Amniotic epithelial cell (primary cell): ENCODE data around the gene TSPO.

ENCODE experiments used
- DNase-seq: peaks from one replicate; pipeline ENCODE4 v3.0.0-alpha.2; 2010; ENCODE audit warnings: low read depth

TSPO gene

DNA sequence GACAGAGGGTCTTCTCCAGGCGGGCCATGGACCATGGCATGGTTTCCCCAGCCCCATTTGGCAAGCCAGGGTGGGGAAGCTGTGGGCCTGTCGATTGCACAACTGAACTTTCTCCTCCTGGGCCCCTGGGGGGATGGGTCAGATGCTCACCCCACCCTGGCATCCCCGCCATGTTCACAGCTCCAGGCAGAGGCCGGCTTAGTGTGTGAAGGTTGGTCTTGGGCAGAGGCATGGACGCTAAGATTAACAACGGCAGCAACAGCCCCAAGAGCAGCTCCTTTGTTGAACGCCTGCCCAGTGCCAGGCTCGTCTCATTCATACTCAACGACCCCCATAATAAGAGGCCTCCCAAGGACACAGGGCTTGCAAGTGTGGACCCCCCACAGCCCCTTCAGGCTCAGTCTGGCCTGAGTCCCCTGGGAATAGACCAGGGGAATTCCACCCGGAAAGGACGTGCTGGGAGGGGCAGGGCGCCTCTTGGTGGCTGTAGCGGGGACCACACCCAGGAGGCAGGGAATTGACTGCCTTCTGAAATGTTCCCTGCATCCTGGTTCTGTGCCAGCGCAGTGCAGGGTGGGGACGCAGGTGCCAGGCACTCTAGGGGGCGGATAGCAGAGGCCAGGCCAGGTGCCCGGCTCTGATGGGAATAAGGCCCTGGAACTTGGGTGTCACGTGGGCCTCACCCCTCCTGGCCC is 8.3 kb downstream of the TSPO start:
- no peak for DNase-seq

DNA sequence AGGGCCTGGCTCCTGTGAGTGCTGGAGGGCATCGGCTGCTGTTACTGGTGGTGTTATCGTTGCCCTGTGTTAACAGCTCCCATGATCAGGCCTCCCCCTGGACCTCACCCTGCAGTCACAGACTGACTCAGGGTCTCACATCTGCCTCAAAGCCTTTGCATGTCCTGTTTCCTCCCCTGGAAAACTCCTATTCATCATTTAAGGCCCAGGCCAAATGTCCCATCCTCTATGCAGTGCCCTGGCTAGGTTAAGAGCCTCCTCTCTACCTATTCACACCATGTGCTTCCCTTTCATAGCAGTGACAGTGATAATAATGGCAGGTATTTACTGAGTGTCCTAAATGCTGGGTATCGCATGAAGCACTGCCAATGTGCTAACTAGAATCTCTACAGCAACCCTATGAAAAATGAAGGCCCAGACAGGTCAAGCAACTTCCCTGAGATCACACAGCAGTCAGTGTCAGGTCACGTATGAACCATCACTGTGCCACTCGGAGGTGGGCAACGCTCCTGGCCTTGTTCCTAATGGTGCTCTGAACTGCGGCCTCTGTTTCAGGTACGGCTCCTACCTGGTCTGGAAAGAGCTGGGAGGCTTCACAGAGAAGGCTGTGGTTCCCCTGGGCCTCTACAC is 9.3 kb downstream of the TSPO start:
- no peak for DNase-seq

DNA sequence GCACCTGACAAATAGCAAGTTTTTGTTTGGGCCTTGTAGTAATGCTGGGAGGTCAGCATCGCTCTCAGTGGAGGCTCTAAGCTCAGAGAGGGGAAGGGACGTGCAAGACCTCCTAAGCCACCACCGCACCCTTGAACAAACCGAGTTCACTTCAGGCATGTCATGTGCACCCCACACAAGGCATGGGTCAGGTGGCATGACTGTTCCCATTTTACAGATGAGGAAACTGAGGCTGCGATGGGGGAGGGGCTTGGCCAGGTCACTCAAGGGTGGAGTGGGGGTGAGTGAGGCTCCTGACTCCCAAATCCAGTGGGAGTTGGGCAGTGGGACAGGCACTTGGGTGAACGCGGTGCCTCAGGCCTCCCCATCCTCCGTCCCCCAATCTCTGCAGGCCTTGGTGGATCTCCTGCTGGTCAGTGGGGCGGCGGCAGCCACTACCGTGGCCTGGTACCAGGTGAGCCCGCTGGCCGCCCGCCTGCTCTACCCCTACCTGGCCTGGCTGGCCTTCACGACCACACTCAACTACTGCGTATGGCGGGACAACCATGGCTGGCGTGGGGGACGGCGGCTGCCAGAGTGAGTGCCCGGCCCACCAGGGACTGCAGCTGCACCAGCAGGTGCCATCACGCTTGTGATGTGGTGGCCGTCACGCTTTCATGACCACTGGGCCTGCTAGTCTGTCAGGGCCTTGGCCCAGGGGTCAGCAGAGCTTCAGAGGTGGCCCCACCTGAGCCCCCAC is 11.2 kb downstream of the TSPO start:
- no peak for DNase-seq

DNA sequence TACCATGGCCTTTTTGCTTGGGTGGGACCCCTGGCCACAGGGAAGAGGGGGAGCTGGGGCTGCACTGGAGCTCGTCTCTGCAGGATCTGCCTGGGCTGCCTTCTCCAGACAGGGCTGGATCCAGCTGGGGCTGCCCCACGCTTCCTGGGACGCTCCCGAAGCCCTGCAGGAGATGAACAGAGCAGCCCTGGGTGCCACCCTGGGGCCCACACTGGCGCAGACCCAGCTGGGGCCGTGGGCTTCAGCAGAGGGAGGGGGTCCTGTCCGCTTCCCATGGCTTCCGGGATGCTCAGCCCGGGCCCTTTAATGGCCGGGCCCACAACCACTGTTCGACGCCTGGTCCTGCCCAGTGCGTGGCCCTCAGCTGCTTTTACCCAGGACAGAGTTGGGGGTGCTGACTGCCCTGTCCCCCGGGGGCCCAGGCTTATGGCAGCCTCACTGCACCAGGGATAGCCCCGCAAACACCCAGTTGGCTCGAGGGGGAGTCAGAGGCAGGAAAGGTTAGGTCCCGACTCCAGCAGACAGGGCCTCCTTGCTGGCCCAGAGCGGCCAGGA is 12.0 kb downstream of the TSPO start:
- no peak for DNase-seq

DNA sequence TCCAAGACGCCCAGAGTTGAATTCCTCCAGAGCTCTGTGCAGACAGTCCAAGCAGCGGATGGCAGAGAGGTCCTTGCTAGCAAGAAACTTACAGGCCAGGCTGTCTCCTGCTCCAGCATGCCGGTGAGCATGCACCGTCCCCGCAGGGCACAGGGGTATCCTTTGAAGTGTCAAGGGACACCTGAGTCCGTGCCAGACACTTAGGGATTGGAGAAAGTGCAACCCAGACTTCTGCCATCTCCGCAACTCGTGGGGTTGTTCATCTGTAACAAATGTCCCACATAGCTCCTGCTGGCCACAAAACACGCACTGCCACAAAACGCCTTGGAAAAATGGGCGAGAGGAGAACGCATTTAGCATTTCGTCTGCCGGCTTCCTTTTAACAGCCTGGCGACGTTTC is 13.3 kb downstream of the TSPO start:
- DNase-seq, result no peak

DNA sequence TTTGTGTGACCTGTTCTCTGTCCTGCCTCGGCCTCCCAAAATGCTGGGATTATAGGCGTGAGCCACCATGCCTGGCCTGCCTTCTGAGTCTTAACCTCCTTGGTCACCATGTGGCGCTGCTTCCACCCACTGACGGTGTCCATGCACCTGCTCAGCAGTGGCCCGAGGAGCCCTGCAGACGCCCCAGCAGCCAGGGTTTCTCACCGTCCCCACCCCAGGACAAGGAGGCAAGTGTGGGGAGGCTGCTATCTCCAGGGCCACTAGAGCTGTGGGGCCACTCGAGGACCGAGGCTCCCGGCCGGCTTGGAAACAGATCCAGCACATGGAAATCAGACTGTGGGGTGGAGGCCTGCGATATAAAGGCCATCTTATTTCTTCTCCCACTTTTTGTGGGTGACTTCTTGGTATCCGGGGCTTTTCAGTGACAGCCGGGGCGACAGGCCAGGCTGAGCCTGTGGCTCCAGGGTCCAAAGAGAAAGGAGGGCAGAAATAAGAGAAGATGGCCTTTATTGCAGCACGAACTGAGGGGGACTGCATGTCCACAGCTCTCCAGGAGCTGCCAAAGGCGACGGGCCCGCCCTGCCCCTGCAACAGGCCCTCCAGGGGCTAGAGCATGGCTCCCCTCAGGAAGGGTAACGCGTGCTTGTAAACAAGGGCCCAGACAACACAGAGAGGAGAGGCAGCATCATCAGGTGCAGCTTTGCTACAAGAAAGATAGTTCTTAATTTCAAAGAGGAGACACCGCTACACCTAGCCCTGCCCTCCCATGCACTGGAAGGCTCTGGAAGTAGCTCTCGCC is 15.0 kb downstream of the TSPO start:
- DNase-seq, result no peak

DNA sequence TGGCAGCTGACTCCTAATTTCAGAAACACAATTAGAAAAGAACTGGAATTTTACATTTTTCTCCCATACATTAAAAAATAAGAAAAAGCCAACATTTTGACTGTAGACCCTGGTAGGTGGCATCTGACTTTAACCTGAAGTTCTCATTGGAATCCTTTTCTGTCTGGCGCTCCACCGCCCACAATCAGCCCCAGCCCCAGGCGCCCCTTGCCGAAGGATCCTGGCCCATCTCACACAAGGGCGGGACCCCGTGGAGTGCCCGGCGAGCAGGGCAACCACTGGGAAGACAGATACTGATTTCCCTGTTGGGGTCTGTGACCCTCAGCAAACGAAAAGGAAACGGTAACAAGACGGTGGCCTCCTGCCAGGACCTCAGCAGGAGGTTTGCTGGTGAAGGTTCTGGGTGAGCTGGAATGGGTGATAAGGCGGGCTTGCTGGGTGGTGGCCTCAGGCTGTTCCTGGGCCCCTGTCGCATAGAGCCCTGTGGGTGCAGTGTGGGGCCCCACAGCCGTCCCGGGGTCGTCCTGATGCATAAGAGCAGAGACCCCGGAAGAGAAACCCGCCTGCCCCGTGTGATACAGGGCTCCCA is 15.7 kb downstream of the TSPO start:
- DNase-seq, result no peak

DNA sequence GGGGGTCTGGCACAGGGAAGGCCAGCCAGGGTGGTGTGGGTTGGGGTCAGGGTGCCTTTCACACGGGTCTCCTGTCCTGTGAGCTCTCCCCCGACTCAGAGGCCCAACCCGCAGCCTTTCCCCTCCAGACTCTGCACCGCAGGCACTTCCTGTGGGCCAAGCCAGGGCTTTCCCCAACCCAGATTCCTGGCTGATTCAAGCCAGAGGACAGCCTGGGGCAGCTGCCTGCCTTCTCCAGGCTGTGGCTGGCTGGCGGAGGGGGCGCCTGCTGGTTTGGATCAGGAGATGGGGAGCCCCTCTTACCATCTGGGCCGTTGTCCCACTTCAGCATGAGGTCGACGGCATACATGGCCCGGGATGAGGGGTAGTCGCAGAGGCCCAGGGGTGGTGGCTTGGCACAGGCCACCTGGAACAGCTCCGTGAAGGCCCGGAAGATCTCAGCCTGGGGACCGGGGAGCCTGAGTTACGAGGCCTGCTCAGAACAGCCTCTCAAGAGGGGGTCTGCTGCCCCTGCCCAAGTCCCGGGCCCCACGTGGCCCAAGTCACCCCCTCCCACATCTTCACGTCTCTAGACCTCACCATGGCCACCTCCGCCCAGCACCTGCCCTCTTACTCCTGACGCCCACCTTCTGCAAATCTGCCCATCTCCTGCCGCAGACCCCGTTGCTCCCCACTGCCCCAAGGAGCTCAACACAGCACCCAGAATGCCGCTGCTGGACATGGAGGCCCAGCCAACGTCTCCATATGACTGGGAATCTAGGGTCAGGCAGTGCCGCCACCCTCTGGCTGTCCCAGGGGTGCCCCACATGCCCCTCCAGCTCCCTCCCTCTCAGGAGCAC is 17.3 kb downstream of the TSPO start:
- DNase-seq, result peak; percentile 77

DNA sequence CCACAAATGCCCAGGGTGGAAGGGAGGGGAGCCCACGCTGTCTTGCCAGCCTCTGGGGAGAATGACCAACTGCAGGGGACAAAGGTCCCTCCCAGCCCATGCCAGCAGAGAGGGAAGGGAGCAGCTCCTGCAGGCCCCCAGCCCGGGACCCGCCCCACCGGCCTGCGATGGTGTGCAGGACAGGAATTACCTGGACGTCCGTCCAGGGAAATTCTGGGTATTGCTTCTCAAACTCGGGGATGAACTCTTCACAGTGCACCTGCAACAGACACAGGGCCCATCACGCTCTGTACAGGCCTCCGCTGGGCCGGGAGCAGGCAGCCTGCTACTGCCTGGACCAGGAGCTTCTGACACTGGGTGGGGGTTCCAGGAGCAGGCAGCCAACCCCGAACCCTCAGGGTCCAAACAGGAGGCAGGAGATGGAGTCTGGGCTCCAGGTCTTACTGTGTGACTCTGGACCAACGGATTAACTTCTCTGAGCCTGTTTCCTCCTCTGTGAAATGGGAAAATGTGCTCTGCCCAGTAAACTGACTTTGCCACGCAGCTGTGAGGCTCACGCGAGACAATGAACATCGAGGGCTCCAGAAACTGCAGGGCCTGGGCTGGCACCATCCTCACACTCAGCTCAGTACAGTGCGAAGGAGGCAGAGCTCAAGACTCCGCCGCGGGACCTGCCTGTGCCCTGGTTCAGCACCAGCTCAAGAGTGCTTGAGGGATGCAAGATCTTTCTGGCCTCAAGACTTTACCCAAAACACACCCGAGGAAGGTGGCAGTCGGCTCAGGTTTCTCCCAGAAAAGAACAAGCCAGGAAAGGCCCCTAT is 18.2 kb downstream of the TSPO start:
- no peak for DNase-seq

DNA sequence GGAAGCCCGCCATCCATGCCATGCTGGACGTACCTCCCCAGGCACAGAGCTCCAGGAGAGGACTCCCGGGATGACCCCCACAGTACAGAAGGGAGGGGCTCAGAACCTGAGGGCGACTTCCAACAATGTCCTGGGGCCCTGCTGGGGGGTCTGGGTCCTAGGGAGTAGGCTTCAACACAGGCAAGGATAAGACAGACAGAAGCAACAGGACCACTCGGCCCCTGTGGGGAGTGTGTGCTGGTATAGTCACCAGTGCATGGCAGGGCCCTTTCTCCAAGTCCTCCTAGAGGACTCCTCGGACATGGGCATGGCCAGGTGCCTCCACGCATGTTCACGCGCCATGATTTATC is 18.7 kb downstream of the TSPO start:
- no peak for DNase-seq

DNA sequence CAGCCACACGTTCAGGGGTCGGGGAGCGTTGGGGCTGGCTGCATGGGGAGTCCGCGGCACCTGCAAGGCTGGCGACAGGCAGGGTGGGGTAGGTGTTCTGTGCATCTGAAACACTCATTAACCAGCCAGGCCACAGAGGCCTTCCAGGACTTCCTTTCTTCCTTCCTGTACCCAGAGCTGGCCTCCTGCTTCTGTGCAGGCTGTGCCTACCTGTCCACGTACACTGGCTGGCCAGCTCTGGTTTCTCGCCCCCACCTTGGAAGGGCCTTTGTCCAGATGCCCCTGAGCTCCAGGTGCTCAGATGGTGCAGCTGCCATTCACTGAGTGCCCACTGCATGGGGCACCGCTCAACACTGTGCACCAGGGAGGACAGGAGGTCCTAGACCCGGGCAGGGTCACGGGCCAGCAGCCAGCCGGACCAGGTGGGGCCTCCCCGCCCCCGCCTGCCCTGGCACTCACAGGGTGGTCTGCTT is 19.7 kb downstream of the TSPO start:
- DNase-seq, result no peak

DNA sequence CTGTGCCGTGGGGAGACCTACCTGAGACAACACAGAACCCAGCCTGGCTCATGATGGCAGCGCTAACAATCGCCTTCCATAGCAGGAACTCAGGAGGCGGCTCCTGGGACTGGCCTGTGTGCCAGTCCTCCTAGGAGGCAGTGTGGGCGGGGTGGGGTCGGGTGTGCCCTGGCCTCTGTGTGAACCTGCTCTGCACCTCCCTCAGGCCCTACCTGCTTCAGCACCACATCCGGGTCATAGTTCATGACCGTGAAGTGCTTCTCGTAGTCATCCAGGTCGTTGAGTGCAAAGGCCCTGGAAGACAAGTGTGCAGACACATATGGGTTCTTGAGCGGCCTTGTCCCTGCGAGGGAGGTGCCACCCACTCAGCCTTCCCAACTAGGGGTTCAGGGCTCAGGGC is 20.2 kb downstream of the TSPO start:
- DNase-seq, result no peak

DNA sequence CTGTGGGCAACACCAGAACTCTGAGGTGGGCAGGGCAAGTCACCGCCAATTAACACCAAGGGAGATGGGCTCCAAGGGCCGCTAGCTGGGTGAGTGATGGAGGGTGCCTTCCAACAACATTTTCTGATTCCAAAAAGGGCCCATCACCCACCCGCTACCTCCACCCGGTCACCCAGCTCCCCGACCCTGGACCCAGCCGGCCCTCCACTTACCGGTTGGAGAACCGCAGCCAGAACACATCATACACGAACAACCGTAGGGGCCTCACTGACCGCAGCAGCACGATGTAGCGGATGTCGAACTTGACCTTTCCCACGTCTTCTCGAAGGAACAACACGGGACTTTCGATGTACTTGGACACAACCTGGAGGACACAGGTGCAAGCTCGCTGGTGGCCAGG is 20.8 kb downstream of the TSPO start:
- DNase-seq, result no peak

DNA sequence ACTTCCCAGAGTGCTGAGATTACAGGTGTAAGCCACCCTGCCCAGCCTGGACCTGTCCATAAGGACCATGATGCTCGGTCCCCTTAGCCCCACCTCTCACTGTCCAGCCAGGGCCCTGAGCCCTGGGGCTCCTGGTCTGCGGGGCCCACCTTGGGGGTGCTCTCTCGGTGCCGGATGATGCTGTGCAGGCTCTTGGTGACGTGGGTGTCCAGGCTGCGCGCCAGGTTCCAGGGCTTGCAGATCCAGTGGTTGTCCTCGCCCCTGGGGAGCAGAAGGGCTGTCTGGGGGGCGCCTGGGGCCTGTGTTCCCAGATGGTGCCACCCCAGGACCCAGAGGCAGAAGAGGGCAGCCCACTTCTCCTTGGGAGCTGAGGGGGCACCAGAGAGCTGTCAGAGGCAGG is 22.2 kb downstream of the TSPO start:
- no peak for DNase-seq

DNA sequence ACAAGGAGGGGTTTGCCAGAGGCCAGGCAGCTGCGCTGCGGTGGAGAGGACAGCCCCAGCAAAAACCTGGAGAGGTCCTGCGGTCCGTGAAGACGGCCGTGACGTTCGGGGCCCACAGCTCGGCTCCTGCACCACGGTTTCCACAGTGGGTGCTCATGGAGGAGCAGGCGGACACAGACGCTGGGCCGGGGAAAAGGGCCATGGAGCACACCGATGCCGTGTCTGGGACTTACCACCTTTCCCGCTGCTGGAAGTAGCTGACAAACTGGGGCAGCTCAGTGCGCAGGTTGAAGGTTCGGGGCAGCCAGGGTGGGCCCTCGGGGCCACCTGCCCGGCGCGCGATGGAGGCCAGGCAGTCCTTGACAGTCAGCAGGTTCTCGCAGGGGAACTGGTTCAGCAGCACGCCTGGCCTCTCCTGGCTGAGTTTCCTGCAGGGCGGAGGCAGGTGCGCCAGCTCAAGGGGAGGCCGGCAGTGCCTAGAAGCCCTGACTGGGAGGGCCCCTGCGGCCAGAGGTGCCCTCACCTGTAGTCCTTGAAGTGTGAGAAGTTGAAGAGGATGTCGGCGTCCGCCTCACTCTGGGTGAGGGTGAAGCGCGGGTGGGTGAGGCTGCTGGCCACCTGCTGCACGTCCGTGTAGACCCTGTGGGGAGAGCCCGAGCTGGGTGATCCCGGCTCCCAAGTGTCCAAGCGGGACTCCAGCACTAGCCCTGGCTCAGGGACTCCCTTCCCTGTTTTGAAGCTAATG is 22.8 kb downstream of the TSPO start:
- no peak for DNase-seq

DNA sequence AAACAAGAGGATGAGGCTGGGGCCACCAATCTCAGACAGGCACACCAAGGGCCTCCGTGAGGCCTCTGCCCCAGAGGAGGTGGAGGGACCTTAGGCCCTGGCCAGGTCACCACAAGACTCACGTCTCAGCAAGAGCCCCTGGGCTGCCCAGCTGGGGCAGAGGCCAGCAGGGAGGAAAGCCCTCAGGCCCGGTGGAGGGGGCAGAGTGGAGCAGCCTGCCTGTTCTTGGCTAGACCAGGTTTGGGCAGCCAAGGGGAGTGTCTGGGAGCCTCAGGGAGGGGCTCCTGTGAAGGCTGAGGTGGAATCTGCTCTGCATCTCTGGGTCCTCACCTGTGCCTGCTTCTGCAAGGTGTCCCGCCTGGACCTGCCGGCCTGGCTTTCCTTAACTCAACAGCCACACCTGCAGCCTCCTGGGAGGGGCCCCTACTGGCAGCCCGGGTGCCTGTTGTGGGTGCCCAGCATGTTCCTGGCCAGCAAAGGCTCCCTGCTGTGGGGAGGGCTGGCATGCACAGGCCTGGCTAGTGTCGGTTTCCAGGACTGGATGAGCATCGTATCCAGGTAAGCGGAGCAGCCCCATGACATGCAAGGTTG is 23.7 kb downstream of the TSPO start:
- no peak for DNase-seq

DNA sequence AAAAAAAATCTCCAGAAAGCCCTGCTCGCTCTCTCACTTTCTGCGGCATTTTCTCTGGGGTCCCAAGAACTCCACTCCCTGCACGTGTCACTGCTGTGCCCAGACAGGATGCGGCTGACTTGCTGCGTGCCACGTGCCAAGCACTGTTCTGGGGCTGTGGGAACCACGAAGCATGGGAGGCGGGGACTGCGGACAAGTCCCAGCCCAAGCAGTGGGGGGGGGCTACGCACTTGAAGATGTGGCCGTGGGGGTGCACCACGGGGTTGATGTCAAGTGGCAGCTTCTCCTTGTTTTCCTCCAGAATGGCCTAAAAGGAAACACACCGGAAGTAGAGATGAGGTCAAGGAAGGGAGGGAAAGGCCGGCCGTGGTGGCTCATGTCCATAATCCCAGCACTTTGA is 24.7 kb downstream of the TSPO start:
- no peak for DNase-seq

DNA sequence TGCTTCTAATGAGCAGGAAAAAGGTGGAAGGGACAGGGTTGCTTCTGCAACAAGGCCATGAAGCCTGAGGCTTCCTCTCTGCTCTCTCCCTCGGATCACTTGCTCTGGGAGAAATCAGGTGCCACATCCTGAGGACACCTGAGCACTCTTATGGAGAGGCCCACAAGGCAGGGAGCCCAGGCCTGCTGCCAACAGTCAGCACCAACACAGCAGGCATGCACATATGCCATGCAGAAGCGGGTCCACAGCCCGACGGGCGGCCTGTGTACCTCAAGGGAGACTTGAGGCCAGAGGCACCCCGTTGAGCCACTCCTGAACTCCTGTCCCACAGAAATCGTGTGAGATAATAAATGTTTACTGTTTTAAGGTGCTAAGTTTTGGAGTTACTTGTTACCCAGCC is 26.1 kb downstream of the TSPO start:
- DNase-seq, result no peak
